ENCODE data around the gene LAMA1.

Gene LAMA1

DNA sequence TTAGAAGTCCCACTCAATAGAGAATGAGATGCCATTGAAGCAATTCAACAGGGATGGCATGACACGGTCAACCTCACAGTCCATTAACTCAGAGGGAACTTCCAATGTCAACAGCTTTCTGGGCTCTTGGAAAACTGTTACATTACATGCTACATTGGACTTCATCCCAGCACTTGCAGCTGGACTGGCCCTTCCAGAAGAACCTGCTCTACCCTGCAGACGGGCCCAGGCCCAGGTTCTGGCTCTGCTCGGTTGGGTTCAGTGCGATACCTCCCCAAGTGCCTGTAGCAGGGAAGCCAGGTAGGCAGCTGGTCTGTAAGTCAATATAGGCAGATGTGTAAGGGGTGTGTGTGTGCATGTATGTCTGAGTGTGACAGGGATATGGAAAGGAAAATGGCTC is 12.9 kb downstream of the LAMA1 start:
- Histone ChIP-seq H3K4me2 (ENCODE audit: low read length) (no peak overlapping the region), H3K79me2 (no peaks in the 10 kb centered on the region), H3K27me3 (ENCODE audit: control insufficient read depth, insufficient read depth, low read length) (no peaks in the 10 kb centered on the region), H3K4me3 (ENCODE audit: low read depth, low read length) (no peak overlapping the region), H3K36me3 (ENCODE audit: control insufficient read depth, insufficient read depth, low read length) (no peaks in the 10 kb centered on the region), H2AFZ (no peak overlapping the region), H3K27ac (no peak overlapping the region), H3K9ac (no peak overlapping the region), H3K9me3 (ENCODE audit: control insufficient read depth, low read length) (no peaks in the 10 kb centered on the region), H3K4me1 (no peaks in the 10 kb centered on the region)
- no peak for TF ChIP-seq CTCF (IDR thresholded peaks at IDR 0.05)

DNA sequence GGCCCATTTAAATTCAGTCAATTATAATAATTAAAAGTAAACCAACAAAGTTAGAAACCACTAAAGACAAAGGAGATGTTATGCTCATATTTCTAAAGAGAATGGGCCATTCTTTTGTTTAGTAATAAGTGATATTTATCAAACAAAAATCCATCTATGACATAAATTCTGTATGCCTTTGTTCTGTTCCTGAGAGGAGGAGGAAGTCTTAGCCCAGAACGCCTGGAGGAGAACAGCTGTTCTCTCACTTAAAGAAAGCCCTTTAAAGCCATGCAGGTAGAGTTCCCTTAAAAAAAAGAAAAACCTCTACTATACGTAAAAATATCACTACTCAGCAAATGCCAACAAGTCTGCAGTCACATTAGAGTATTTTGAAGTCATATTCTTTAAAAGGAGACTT is 15.5 kb downstream of the LAMA1 start:
- no peak for TF ChIP-seq CTCF (IDR thresholded peaks at IDR 0.05)

GRCh38 chr18:7096838-7097237 is 20.8 kb downstream of the LAMA1 start:
- Histone ChIP-seq H2AFZ (no peak overlapping the region), H3K36me3 (ENCODE audit: control insufficient read depth, insufficient read depth, low read length) (no peaks in the 10 kb centered on the region), H3K9ac (no peak overlapping the region), H3K27ac (no peak overlapping the region), H3K27me3 (ENCODE audit: control insufficient read depth, insufficient read depth, low read length) (no peaks in the 10 kb centered on the region), H3K9me3 (ENCODE audit: control insufficient read depth, low read length) (no peaks in the 10 kb centered on the region), H3K79me2 (no peaks in the 10 kb centered on the region), H3K4me2 (ENCODE audit: low read length) (no peak overlapping the region), H3K4me1 (no peaks in the 10 kb centered on the region), H3K4me3 (ENCODE audit: low read depth, low read length) (no peak overlapping the region)
- TF ChIP-seq CTCF (IDR thresholded peaks at IDR 0.05) = no peak

More for the DNA sequence above, 15.5 kb downstream of the LAMA1 start:
- Histone ChIP-seq H3K27me3 (ENCODE audit: control insufficient read depth, insufficient read depth, low read length) (no peaks in the 10 kb centered on the region), H3K4me1 (no peaks in the 10 kb centered on the region), H3K27ac (no peak overlapping the region), H3K9ac (no peak overlapping the region), H3K4me3 (ENCODE audit: low read depth, low read length) (no peak overlapping the region), H2AFZ (no peak overlapping the region), H3K36me3 (ENCODE audit: control insufficient read depth, insufficient read depth, low read length) (no peaks in the 10 kb centered on the region), H3K9me3 (ENCODE audit: control insufficient read depth, low read length) (no peaks in the 10 kb centered on the region), H3K79me2 (no peaks in the 10 kb centered on the region), H3K4me2 (ENCODE audit: low read length) (no peak overlapping the region)

- no peak overlapping the region for H3K27ac ChIP-seq
- no peak overlapping the region for H3K4me3 ChIP-seq (ENCODE audit: low read depth, low read length)
- H3K9me3 ChIP-seq (ENCODE audit: control insufficient read depth, low read length) = no peaks in the 10 kb centered on the region
- no peaks in the 10 kb centered on the region for H3K36me3 ChIP-seq (ENCODE audit: control insufficient read depth, insufficient read depth, low read length)
- H3K9ac ChIP-seq = no peak overlapping the region
- no peaks in the 10 kb centered on the region for H3K27me3 ChIP-seq (ENCODE audit: control insufficient read depth, insufficient read depth, low read length)
- no peaks in the 10 kb centered on the region for H3K79me2 ChIP-seq
- no peak overlapping the region for H2AFZ ChIP-seq
- no peaks in the 10 kb centered on the region for H3K4me1 ChIP-seq
- H3K4me2 ChIP-seq (ENCODE audit: low read length) = no peak overlapping the region
- no peak for TF ChIP-seq CTCF (IDR thresholded peaks at IDR 0.05)
Observed at GRCh38 chr18:7094427-7094826, 23.2 kb downstream of the LAMA1 start.

DNA sequence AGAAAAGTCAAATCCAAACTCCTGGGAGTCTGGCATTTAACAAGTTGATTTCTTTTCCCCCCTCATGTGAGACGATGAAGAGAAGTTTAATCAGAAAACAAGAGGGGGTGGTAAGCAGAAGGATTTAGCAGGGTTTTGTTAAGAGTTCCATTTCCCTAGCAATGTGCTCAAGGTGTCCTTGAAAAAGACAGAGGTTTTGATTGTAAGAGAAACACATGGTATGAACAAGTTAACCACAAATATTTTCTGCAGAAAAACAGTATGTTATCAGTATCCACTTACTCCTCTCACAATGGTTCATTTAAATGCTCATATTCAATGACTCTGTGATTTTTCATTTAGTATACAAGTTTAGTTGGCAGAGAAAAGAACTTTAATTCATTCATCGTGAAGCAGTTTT is 26.8 kb downstream of the LAMA1 start:
- Histone ChIP-seq H3K79me2 (no peaks in the 10 kb centered on the region), H3K4me1 (no peaks in the 10 kb centered on the region), H3K9me3 (ENCODE audit: control insufficient read depth, low read length) (no peaks in the 10 kb centered on the region), H3K27me3 (ENCODE audit: control insufficient read depth, insufficient read depth, low read length) (no peaks in the 10 kb centered on the region), H3K4me3 (ENCODE audit: low read depth, low read length) (no peak overlapping the region), H3K27ac (no peak overlapping the region), H3K4me2 (ENCODE audit: low read length) (no peak overlapping the region), H2AFZ (no peak overlapping the region), H3K36me3 (ENCODE audit: control insufficient read depth, insufficient read depth, low read length) (no peaks in the 10 kb centered on the region), H3K9ac (no peak overlapping the region)
- TF ChIP-seq CTCF (IDR thresholded peaks at IDR 0.05) = no peak
